Activated CD8-positive, alpha-beta memory T cell treated with anti-CD3 and anti-CD28 coated beads, Interleukin-2, amount 50 U/mL, for 48 hours (primary cell): ENCODE data around the gene EFCAB8.

Experiments used
- DNase-seq: peaks from one replicate; pipeline ENCODE4 v3.0.0-alpha.2; 2020

EFCAB8 gene

DNA sequence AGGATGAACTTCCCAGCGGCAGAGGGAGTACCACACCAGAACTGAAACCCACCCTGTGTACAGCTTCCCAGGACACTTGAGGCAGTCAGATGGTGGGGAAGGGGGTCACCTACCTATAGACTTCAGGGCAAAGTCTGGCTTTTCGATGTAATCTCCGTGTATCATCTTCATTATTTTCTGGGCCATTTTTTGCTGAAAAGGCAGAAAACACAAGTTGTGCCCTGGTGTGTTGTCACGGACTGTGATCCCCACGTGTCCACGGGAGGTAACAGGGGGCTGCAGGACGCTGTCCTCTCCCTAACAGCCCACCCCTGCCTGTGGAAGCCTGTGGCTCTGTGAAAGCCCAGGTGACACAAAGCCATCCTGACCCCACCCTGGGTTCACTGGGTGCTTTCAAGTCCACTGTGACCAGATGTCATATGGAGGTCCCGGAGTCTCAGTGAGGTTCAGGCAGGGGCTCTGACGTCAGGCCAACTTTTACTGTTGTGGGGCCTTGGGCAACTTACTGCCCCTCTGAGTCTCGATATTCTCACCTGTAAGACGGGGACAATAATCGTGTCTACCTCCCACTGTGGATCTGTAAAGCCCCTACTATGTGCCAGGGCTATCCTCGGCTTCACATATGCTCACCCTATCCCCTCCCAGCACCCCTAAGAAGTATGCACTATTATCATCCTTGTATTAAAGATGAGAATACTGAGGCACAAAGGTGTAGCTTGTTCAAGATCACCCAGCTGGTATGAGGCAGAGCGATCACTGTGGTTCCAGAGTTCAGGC is 131.0 kb downstream of the EFCAB8 start:
- no peak for DNase-seq

DNA sequence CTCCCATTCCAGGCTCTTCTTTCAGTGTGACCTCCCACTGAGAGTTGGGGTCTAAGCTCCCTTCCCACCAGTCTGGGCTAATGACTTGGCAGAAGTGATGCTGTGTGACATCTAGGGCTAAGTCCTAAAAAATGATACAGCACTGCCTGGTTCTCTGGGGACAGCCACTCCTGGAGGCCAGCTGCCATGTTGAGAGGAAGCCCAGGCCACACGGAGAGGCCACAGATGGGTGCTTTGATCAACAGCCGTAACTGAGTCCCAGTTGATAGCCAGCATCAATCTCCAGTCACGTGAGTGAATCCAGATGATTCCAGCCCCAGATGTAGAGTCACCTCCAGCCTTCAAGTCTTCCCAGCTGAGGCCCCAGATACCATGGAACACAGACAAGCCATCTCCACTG is 131.7 kb downstream of the EFCAB8 start:
- DNase-seq = no peak

DNA sequence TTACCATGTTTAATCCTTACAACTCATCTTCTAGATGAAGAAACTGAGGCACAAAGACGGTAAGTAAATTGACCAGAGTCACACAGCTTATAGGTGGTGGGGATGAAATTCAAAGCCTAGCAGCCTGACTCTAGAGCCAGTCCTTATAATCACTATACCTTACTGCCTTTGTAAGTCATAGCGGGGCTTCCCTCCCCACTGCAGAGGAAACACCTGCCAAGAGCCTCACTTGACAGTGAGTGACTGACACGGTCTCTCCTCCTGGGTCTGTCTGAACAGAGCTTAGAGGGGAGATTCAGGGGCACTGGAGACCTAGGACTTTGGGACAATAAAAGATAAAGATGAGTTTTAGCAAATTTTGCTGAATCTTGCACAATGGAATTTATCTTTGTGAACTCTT is 132.7 kb downstream of the EFCAB8 start:
- no peak for DNase-seq

DNA sequence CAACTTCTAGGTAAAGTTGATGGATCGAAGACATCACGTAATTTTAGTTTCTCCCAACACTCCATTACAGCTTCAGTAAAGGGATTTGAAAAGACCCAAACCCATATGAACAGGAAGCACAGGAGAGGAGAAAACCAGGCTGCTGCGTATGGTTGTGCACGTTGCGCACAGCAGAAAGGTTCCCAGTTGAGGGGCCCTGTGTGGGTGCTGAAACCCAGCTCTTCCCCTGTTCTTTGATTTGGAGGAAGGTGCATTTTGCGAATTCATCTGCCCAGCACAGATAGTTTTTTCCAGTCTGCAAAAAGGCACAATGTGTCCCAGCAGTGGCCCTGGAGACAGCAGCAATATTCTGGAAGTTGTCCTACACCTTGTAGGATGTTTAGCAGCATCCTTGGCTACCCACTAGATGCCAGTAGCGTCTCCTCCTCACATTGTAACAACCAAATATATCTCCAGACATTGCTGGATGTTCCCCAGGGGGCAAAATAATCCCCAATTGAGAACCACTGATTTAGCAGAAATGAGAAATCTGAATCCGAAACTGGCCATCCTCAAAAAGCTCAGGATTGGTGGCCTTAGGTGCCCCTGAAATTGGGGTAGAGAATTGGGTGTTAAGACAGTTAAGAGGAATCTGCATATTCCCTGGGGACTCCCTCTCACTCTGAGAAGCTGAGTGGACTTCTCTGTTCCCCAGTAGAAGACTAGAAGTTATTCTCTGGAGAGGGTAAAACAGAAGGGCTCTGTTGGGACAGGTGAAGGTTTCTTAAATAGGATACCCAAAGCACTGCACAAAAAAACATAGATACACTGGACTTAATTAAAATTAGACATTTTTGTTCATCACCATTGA is 133.3 kb downstream of the EFCAB8 start:
- no peak for DNase-seq

DNA sequence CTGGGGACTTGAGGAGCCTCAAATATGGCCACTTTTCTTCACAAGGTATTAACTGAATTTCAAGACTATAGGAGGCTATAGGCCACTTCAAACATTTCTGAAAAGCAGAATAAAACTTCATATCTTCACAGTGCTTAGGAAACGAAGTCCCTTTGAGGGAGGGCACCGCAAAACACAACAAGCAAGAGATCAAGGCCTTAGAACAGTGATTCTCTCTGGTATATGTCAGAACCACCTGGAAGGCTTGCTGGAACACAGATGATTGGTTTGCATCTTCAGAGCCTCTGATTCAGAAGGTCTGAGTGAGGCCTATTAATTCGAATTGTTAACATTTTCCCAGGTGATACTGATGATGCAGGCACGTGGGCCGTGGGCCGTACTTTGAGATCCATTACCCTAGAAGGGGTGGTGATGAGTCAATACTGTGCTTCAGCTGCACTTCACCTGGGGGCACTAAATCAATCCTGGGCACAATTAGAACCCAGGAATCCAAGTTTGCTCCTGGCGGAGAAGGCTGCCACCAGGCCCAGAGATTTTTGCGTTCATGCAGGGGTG is 134.8 kb downstream of the EFCAB8 start:
- DNase-seq = no peak

DNA sequence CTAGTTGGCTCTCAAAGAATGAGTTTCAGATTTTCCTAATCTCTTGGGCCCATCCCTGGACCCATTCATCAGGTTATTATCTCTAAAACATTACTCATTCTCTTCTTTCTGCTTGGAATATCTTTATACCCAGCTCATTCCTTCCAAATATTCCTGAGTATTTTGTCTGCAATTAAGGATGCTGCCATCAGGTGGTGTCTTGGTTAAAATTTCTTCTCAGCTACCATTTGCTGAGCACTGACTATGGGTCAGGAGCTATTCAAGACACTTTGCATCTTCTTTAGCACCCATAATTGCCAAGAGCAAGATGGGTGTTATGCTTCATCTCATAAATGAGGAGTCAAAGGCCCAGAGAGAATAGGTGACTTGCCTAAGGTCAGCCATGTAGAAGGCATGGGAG is 137.1 kb downstream of the EFCAB8 start:
- DNase-seq = no peak

DNA sequence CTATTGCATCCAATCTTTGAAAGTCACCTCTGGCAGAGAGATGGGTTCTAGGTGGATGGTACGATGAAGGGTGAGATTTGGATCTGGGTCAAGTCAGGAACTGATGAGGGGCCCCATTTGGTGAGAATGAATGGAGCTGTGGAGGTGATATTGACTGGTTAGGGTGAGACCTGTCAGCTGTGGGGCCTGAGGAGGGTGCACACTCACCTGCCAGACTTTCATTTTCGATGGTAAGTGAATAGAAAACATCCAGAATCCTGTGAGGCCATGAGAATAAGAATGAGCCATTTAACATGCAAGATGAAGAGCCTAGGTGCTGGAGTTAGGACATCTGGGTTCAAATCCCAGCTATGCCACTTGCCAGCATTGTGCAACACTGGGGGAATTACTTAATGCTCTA is 138.7 kb downstream of the EFCAB8 start:
- DNase-seq = no peak

DNA sequence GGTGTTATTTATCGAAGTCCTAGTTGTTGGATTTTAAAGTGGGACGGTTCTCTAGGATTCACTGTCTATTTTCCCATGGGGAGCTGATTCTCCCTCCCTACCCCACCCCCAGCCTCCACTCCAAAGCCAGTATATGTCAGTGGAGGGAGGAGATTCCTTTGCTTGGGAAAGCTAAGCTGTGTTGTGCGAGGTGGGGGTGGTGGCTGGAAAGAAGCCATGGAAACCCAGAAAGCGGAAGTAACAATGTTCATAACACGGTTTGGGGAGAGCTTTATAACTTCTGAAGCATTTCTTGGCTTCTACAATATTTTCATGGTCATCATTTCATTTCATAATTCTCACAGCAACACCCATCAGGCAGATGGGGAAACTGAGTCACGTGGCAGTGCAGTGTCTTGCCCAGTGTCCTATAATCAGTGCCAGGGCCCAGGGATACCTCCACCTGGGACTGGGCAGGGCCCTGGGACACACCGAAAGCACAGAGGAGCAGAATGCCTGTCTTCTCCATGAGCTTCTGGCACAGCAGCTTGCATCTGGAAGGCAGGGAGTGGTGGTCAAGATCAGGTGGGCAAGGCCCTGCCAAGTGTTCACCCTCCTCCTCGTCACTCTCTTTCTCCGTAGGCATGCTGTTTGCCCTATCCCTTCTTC is 141.0 kb downstream of the EFCAB8 start:
- DNase-seq = no peak

DNA sequence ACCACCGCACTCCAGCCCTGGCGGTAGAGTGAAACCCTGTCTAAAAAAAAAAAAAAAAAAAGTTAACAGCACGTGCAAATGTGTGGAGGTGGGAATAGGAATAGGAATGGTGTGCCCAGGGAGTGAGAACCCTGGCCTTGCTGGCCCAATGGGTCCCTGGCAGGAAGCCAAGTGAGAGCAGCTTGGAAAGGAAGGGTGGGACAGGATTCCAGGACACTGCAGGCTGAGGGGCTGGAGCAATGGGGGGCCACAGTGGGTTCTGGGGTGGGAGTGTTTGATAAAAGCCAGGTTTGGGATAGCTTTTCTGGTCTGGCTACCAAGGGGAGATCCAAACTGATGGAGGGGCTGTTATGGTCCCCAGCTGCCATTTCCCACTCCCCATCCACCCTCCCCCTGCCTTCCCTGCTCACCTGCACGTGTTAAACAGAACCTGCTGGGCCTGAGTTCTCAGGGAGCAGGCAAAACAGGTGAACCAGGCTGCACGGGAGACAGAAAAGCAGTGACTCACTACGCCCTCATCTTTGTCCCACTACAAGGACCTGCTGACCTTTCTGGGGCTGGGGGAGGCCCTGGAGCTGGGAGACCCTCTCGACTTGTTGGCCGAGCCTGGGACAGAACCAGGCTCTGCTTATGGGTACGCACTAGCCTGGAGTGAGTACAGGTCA is 142.2 kb downstream of the EFCAB8 start:
- no peak for DNase-seq

DNA sequence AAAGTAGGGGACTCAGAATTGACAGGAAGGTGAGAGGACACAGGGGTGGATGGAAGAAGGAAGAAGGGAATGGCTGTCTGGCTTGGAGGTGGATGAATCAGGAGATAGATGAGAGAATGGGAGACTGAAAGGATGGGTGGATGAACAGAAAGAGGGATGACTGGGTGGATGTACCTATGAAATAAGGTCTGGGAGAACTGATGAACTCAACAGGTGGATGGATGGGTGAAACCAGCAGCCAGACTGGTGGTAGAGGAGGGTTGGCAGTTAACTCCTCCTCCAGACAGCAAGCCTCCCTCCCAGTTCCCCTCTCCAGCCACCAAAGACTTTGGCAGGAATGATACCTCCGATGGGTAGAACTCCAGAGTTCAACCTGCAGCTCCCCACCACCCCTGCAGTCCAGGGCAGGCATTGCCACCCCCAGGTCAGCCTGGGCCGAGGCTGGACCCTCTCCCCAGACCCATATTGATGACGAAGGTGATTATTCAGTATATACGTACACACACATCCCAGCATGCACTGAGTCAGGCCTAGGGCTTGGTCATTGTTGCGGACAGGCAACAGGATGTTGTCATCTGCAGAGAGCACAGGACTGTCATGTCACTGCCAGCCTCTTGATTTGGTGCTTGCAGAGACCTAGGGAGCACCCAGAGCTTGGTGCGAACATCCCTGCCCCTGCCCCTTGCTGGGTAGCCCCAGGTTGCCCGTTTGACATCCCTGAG is 143.5 kb downstream of the EFCAB8 start:
- no peak for DNase-seq

DNA sequence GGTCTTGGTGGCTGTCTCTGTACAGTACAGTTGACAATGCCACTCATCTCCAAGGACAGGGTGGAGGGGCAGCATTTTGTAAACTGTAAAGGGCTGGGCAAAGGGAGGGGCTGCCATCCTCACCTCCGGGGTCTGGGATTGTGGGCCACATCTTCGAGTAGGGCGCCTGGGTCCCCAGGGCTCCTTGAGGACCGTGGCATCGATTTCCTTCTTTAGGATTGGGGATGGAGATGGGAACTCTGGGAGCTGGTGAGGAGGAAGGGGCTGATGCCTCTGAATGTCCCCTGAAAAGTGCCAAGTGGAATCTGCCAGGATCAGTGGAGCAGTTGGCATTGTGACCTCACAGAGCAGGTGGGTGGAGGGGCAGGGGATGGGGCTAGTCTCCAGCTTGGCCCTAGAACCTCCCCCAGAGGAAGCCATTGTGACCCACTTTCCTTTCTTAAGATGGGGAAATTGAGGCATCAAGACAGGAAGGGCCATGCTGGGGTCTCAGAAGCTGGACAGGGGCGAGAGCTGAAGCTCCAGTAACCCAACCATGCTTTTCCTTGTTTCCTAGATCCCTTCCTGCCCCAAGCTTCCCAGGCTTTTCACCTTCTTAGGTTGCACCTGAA is 145.5 kb downstream of the EFCAB8 start, which contains the start of gene SUN5:
SUN5 (minus strand) TSS at position 293 of the 611 bp plus-strand sequence; CDS start at position 200, 93 bp downstream.
- no peak for DNase-seq

DNA sequence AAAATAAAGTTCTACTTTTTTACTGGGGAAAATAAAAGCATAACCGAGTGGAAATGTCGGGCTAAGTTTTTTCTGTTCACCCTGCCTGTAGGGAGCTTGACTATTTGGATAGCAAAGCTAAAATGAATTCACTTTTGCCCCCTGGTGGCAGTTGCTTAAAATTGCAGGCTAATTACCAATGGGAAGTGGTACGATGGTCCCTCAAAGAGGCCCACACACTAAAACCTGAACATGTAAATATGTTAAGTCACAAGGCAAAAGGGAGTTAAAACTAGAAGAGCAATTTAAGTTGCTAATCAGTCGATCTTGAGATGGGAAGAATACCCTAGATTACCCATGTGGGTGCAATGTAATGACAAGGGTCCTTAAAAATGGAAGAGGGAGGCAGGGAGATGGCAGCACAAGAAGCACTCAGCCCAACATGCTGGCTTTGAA is 146.4 kb downstream of the EFCAB8 start:
- no peak for DNase-seq

DNA sequence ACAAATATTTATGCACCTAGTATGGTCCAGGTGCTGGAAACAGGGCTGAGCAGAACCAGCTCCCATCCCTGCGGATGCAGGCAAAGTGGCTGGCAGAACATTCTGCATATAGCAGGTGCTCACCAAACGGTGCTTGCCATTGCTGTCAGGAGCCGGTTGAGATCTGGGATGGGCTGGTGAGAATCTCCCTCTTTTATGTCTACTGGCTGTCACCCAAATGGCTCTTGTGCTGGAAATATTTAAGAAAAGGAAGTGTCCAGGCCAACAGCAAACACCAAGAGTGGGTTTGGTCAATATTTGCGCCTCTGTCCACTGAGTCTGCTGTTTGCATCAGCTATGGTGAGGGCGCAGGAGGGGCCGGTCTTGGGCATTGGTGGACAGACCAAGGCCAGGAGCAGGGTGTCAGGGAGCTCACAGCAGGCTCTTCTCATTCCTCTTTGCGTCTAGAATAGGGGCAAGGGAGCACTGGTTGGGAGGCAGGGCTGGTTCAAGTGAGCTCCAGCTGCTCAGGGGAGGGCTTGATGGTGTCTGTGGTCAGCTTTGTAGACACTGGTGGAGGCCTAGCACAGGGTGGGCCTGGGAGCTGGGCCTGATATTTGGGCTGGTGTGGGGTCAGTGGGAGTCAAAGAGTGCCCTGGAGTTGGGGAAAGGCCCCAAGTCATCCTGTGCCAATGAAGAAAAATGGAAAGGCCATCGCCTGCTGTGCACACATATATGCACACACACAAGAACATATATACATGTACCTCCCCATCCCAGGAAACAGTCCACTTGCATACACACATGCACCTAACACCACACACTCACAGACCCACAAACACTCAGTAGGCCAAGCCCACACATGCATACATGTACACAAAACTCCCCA is 147.4 kb downstream of the EFCAB8 start:
- DNase-seq = no peak

DNA sequence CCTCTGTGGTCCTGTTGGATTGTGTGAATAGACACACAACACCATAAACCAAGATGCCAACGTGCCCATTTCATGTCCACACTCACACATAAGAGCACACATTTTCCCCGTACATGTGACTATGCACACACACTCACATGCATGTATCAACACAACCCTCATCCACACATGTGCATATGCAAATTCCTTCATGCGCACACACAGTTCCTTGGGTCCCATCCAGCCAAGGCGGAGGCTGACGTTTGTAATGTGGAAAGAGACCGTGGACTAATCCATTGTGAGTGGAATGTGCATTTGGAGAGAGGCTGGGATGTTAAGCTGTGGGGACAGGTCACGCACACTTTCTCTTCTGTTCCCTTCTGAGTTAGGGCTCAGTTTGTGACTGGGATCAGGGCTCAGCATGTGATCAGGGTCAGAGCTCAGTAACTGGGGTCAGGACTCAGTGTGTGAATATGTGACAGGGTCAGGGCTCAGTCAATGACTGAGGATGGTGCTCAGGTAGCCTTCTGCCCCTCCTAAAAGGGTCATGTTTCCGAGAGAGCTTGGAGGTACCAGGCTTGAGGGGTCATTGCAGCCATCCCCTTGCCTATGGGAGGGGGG is 148.2 kb downstream of the EFCAB8 start:
- no peak for DNase-seq

DNA sequence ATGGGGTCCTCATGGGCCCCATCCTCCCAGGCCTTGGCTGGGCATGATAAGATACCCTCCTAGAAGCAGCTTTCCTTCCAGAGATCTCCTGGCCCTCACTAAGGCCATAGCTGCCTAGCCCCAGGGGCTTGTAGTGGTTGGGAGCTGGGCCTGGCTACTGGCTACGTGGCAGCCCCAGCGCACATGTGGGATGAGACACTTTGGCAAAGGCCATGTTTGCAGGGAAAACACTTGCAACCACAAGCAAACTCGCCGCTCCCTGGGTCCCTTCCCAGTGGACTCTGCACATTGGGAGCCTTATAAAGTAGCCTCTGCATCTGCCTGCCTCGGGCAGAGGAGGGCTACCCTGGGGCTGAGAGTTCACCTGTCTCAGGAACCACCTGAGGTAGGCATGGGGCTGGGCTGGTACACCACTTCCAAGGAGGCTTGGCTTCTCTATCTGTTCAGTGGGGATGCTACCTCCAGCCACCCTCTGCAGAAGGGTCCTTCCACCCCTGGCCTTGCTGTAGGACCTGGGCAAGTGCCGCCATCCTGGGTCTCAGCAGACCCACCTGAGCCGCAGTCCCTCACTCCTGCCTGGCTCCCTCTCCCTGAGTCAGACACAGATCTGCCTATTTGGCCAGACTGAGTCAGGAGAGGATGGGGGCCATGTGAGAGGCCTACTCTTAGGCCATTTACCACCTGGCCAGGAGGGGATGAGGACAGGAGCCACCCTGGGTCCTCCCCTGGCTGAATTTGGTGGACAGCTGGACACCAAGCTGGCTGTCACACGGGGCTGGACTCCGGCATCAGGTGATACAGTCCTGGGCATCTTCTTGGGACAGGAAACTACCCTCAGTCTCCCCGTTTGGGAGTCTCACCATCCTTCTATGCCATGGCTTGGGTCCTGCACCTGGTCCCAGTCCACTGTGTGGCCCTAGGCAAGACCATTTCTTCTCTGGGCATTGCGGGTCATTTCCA is 148.9 kb downstream of the EFCAB8 start, which contains the start of gene BPIFB2:
BPIFB2 (plus strand) TSS at position 329 of the 960 bp plus-strand sequence. CDS start 871 bp downstream, outside the sequence.
- DNase-seq = no peak

DNA sequence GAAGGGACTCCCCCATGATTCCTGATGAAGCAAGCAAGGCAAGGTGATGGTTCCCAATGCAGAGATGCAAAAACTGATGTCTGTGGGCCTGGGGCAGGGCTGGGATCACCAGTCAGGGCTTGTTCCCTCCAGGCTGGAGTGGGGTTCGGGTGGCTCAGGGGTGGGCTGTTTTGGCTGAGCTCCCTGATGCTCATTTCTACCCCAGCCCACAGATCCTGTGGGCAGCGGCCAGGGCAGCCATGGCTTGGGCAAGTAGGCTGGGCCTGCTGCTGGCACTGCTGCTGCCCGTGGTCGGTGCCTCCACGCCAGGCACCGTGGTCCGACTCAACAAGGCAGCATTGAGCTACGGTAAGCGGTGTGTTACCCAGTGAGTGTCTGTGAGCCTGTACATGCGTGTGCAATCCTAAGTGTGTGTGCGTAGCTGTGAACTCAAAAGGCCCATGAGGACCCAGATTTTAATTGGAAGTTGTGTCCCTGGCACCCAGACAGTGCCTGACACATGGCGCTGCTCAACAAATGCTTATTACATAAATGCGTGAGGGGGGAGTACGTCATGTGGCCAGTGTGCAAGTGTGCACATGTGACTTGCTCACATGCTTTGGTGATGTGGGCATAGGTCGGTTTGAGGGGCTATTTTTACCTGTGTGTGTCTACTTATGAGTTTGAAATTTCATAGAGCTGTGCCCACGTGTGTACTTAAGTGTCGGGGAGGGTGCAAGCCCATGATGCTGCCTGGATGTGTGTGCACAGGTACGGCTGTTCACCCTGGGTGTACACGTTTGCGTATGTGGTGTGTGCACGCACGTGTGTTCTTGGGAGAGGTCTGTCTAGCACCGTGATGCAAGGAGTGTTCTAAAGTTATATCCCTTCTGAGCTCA is 149.9 kb downstream of the EFCAB8 start:
- DNase-seq = no peak
